ENCODE measurements around the gene WDR90. TPM values are rescaled to one million over a fixed set of nuclear protein-coding genes. Genes with fewer than 3 reads are reported as not detected.

Gene WDR90
- total RNA-seq, 4 donors from 2014 or later, result 23.0 to 166 (median 90.2) TPM

- TF ChIP-seq POLR2AphosphoS5 (IDR thresholded peaks at IDR 0.05), result no peak
- no peak for TF ChIP-seq POLR2A (IDR thresholded peaks at IDR 0.05)
- TF ChIP-seq CTCF (IDR thresholded peaks at IDR 0.05), result no peak
- TF ChIP-seq EP300 (IDR thresholded peaks at IDR 0.05; ENCODE audit: low read depth), result no peak
- Histone ChIP-seq H3K9me3 (no peaks in the 10 kb centered on the region), H3K36me3 (no peaks in the 10 kb centered on the region), H3K4me3 (no peak overlapping the region), H3K27me3 (peaks cover 81% of the 10 kb centered on the region), H3K27ac (no peak overlapping the region), H3K4me1 (peaks cover 12 to 31% (median 24%) of the 10 kb centered on the region in 4 donors)
- intact Hi-C loops (cut with DNase I; ENCODE audit: low total_unique reads), result no loop called here
- 47 to 94% methylated on average over 3 to 16 of the region's 19 CpGs for WGBS, 2 donors (ENCODE audit: low coverage in 1 of 2)
- no peak for DNase-seq
- in situ Hi-C loops (cut with MboI; ENCODE audit: low pct_ligation_motif_present in 1 of 4, low pct_unique_long_range_greater_than_20kb in 1 of 4, low sequenced_read_pairs in 3 of 4), result no loop called here
Measured at GRCh38 chr16:698911-699671, 49.9 kb downstream of the WDR90 start.

GRCh38 chr16:700684-701584 lies 51.8 kb downstream of the WDR90 start:
- H3K27me3 ChIP-seq, result peaks cover 82% of the 10 kb centered on the region
- intact Hi-C loops (cut with DNase I; ENCODE audit: low total_unique reads), result no loop called here

GRCh38 chr16:702341-702740 lies 53.2 kb downstream of the WDR90 start:
- in situ Hi-C loops (cut with MboI; ENCODE audit: low pct_ligation_motif_present in 1 of 4, low pct_unique_long_range_greater_than_20kb in 1 of 4, low sequenced_read_pairs in 3 of 4), result no loop called here
- DNase-seq, result no peak
- no peaks in the 10 kb centered on the region for H3K9me3 ChIP-seq
- intact Hi-C loops (cut with DNase I; ENCODE audit: low total_unique reads), result no loop called here
- H3K27me3 ChIP-seq, result peaks cover 89% of the 10 kb centered on the region
- no peaks in the 10 kb centered on the region for H3K36me3 ChIP-seq
- TF ChIP-seq EP300 (IDR thresholded peaks at IDR 0.05; ENCODE audit: low read depth) (no peak), CTCF (IDR thresholded peaks at IDR 0.05) (no peak), POLR2A (IDR thresholded peaks at IDR 0.05) (no peak), POLR2AphosphoS5 (IDR thresholded peaks at IDR 0.05) (no peak)
- WGBS, 2 donors (ENCODE audit: low coverage in 1 of 2), result 79 to 85% methylated on average over 10 to 19 of the region's 19 CpGs
- no peak overlapping the region for H3K27ac ChIP-seq
- H3K4me3 ChIP-seq, result no peak overlapping the region
- H3K4me1 ChIP-seq, result peaks cover 0 to 12% (median 8%) of the 10 kb centered on the region in 4 donors

More at GRCh38 chr16:700684-701584, 51.8 kb downstream of the WDR90 start:
- in situ Hi-C loops (cut with MboI; ENCODE audit: low pct_ligation_motif_present in 1 of 4, low pct_unique_long_range_greater_than_20kb in 1 of 4, low sequenced_read_pairs in 3 of 4), result no loop called here
- 8% methylated on average over 59 of the region's 76 CpGs; no CpG with 5 or more reads in 1 of the 2 donors for WGBS, 2 donors (ENCODE audit: low coverage in 1 of 2)
- H3K27ac ChIP-seq, result no peak overlapping the region
- TF ChIP-seq EP300 (IDR thresholded peaks at IDR 0.05; ENCODE audit: low read depth) (no peak), CTCF (IDR thresholded peaks at IDR 0.05) (no peak), POLR2AphosphoS5 (IDR thresholded peaks at IDR 0.05) (no peak)
- no peak for DNase-seq
- no peaks in the 10 kb centered on the region for H3K36me3 ChIP-seq
- peaks cover 3 to 14% (median 7%) of the 10 kb centered on the region in 4 donors for H3K4me1 ChIP-seq
- no peaks in the 10 kb centered on the region for H3K9me3 ChIP-seq
- no peak overlapping the region for H3K4me3 ChIP-seq

GRCh38 chr16:703406-703805 lies 54.2 kb downstream of the WDR90 start:
- Histone ChIP-seq H3K9me3 (no peaks in the 10 kb centered on the region), H3K27me3 (peaks cover 96% of the 10 kb centered on the region), H3K36me3 (no peaks in the 10 kb centered on the region), H3K4me3 (no peak overlapping the region), H3K4me1 (peaks cover 0 to 12% (median 8%) of the 10 kb centered on the region in 4 donors), H3K27ac (no peak overlapping the region)
- DNase-seq, result no peak
- in situ Hi-C loops (cut with MboI; ENCODE audit: low pct_ligation_motif_present in 1 of 4, low pct_unique_long_range_greater_than_20kb in 1 of 4, low sequenced_read_pairs in 3 of 4), result no loop called here
- WGBS, 2 donors (ENCODE audit: low coverage in 1 of 2), result 69% methylated on average over 12 of the region's 12 CpGs; no CpG with 5 or more reads in 1 of the 2 donors
- intact Hi-C loops (cut with DNase I; ENCODE audit: low total_unique reads), result no loop called here
- no peak for TF ChIP-seq POLR2AphosphoS5 (IDR thresholded peaks at IDR 0.05)
- no peak for TF ChIP-seq CTCF (IDR thresholded peaks at IDR 0.05)
- no peak for TF ChIP-seq EP300 (IDR thresholded peaks at IDR 0.05; ENCODE audit: low read depth)
- TF ChIP-seq POLR2A (IDR thresholded peaks at IDR 0.05), result no peak

Measured in transverse colon (tissue), 4 donors.